ACC112 (cell line): ENCODE measurements around the gene CAMTA1.

Experiments
- H2AFZ ChIP-seq: fragments of 200-600 bp; sonication (generic); one replicate; pipeline ENCODE4 v1.6.0; 2017; ENCODE audit warnings: antibody characterized with exemption, low read length; ENCODE audit not compliant: unreplicated experiment
- H3K27ac ChIP-seq: fragments of 200-600 bp; sonication (generic); 2 replicates; pipeline ENCODE4 v1.5.1; 2014; ENCODE audit warnings: low read depth, mild to moderate bottlenecking, antibody characterized with exemption, low read length, moderate library complexity
- H3K27me3 ChIP-seq: fragments of 200-600 bp; sonication (generic); 2 replicates; pipeline ENCODE4 v1.6.1; 2014; ENCODE audit warnings: mild to moderate bottlenecking, antibody characterized with exemption, low read length, moderate library complexity, mixed read lengths; ENCODE audit not compliant: insufficient read depth
- H3K36me3 ChIP-seq: fragments of 200-600 bp; sonication (generic); 2 replicates; pipeline ENCODE4 v1.6.1; 2016; ENCODE audit warnings: mild to moderate bottlenecking, antibody characterized with exemption, low read length, moderate library complexity, mixed read lengths; ENCODE audit not compliant: insufficient read depth
- H3K4me1 ChIP-seq: fragments of 200-600 bp; sonication (generic); one replicate; pipeline ENCODE4 v1.6.1; 2016; ENCODE audit warnings: low read length, mixed read lengths; ENCODE audit not compliant: insufficient read depth, unreplicated experiment, control insufficient read depth
- H3K4me3 ChIP-seq: fragments of 200-600 bp; sonication (generic); 2 replicates; pipeline ENCODE4 v1.5.1; 2014; ENCODE audit warnings: mild to moderate bottlenecking, low read depth, low read length
- H3K79me2 ChIP-seq: fragments of 200-600 bp; sonication (generic); one replicate; pipeline ENCODE4 v1.6.0; 2016; ENCODE audit warnings: low read length; ENCODE audit not compliant: control insufficient read depth, unreplicated experiment, insufficient read depth

CAMTA1 gene

DNA sequence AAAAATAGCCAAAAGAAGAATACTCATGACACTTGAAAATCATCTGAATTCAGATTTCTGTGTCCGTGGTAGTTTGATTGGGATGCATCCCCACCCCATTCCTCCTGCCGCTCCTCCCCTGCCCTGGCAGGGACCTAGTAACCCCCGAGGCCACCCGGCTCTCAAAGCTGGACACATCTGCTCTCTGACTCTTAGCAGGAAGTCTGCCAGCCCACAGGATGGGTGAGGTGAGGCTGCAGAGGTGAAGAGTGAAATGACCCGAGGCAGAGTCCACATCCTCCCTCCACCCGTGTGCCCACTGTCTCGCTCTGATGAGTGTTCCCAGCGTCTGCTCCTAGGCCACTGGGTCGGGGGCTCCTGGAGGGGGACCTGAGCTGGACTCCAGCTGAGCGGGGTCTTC, 677.4 kb downstream of the CAMTA1 start:
- no peak overlapping the region for H2AFZ ChIP-seq
- no peaks in the 10 kb centered on the region for H3K27me3 ChIP-seq
- no peaks in the 10 kb centered on the region for H3K36me3 ChIP-seq
- H3K79me2 ChIP-seq = no peaks in the 10 kb centered on the region
- no peaks in the 10 kb centered on the region for H3K4me1 ChIP-seq
- H3K27ac ChIP-seq = no peak overlapping the region
- no peak overlapping the region for H3K4me3 ChIP-seq

DNA sequence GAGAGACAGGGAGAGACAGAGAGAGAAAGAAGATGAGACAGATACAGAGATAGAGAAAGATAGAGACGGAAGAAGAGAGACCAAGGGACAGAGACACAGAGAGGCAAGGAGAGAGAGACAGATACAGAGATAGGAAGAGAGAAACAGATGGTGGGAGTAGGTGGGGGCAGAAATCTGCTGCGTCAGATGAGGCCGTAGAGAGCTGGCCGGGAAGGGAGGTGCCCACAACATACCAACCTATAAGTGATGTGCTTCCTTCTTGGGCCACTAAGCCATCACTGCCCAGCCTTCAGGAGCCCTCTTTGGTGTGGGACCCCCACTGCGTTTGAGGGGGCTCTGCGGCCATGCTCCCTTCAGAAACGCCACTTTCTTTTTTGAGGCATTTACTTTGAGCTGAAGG, 678.3 kb downstream of the CAMTA1 start:
- no peaks in the 10 kb centered on the region for H3K4me1 ChIP-seq
- no peaks in the 10 kb centered on the region for H3K36me3 ChIP-seq
- no peaks in the 10 kb centered on the region for H3K79me2 ChIP-seq
- no peak overlapping the region for H3K27ac ChIP-seq
- H2AFZ ChIP-seq = no peak overlapping the region
- no peak overlapping the region for H3K4me3 ChIP-seq
- no peaks in the 10 kb centered on the region for H3K27me3 ChIP-seq

DNA sequence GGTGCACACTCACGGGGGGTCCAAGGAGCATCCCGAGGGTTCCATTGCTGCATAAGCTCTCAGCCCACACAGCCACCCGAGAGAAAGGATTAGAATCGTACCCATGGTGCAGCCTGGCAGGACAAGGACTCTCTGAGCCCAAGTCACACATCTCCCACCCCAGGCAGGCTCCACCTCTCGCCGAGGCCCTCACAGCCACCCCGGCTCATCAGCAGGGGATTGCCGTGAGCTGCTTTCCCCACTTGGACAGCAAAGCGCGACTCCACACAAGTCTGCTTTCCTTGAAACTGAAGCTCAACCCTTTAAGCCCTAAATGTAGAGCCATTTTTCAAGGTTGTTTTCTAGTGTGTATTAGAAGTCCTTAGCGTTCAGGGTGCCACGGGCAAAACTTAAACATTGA, 679.5 kb downstream of the CAMTA1 start:
- Histone ChIP-seq H3K27ac (no peak overlapping the region), H3K4me3 (no peak overlapping the region), H2AFZ (no peak overlapping the region), H3K79me2 (no peaks in the 10 kb centered on the region), H3K4me1 (peaks cover 12% of the 10 kb centered on the region), H3K27me3 (no peaks in the 10 kb centered on the region), H3K36me3 (no peaks in the 10 kb centered on the region)

DNA sequence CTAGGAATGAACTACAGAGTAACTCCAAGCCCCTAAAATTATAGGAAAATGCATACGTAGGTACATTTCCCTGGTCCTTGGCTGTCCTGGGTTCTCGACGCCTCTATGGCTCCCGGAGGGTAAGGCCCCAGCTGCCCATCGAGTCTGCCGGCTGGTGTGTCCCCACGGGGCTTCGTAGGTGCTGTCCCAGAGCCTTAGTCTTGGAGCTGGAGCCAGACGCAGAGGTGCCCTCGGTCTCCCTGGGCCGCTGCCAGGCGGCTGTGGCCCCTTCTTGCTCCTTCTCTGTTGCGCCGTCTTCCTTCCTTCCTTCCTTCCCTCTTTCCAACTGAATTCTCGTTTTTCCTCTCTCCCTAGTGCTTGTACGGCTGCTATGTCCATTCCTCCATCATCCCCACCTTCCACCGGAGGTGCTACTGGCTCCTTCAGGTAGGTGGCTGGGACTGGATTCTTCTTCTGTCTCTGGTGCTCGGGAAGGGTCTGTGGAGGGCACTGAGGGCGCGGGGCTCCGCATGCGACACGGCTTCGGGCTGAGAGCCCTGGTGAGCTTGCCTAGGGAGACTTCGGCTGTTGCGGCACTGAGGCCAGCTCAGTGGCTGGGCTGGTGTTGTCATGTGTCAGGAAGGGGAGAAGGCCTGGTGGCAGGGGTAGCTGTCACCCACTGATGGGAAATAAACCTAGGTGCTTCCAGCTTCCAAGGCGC, 682.4 kb downstream of the CAMTA1 start:
- Histone ChIP-seq H3K79me2 (no peaks in the 10 kb centered on the region), H2AFZ (no peak overlapping the region), H3K27me3 (no peaks in the 10 kb centered on the region), H3K27ac (no peak overlapping the region), H3K4me1 (peaks cover 35% of the 10 kb centered on the region), H3K4me3 (no peak overlapping the region), H3K36me3 (no peaks in the 10 kb centered on the region)

DNA sequence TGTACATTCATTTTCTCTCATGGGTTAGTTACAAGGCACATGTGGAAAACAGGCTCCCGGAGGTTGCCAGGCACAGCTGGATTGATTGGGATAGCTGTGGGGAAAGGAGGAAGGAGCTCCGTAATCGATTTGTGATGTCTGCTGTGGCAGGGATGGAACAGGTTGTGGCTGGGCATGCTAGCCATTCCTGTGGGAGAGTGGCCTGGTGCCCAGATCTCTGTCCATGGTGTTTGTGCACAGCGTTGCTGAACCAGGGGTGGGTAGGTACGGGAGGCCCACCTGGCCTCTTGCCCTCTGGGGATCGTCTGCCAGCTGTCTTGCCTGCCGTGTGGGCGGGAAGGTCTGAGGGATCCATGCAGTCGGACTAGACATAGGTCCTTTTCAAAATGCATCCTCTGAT, 683.0 kb downstream of the CAMTA1 start:
- Histone ChIP-seq H3K4me3 (no peak overlapping the region), H3K27me3 (no peaks in the 10 kb centered on the region), H3K36me3 (no peaks in the 10 kb centered on the region), H3K27ac (no peak overlapping the region), H2AFZ (no peak overlapping the region), H3K4me1 (peaks cover 35% of the 10 kb centered on the region), H3K79me2 (no peaks in the 10 kb centered on the region)

DNA sequence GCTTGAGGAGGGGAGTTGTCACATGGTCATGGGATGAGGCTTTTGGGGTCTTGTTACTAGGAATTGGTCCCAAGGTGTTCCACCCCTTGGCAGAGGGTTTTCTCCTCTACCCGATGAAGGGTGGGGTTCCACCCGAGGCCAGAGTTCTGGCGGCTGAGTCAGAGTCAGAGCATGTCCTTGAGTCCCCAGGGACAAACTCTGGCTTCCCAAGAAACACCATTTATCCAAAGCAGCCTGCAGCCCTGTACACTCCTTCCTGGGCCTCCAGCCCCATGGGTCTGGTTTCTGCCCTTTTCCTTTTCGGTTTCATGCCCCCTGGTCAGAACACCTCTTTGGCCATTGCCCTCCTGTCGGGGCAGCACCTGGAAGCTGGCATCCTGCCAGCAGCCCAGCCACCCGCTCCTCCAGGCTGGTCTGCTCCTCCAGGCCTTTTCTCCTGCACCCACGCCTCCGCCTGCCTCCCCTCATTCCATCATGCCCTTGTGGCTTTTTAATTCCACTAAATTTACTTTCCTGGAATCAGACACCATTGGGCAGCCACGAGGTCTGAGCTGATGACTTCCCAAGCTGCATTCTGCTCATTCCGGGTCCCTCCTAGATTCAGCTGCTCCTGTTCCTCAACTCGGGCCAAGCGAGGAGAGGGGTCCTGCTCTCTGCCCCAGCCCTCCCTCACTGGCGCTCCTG, 684.1 kb downstream of the CAMTA1 start:
- H2AFZ ChIP-seq = no peak overlapping the region
- peak overlapping the region; percentile 83; the same call in 1 of the 2 replicates for H3K27ac ChIP-seq
- no peaks in the 10 kb centered on the region for H3K36me3 ChIP-seq
- H3K4me1 ChIP-seq = peaks cover 35% of the 10 kb centered on the region
- no peaks in the 10 kb centered on the region for H3K27me3 ChIP-seq
- H3K4me3 ChIP-seq = no peak overlapping the region
- H3K79me2 ChIP-seq = no peaks in the 10 kb centered on the region

DNA sequence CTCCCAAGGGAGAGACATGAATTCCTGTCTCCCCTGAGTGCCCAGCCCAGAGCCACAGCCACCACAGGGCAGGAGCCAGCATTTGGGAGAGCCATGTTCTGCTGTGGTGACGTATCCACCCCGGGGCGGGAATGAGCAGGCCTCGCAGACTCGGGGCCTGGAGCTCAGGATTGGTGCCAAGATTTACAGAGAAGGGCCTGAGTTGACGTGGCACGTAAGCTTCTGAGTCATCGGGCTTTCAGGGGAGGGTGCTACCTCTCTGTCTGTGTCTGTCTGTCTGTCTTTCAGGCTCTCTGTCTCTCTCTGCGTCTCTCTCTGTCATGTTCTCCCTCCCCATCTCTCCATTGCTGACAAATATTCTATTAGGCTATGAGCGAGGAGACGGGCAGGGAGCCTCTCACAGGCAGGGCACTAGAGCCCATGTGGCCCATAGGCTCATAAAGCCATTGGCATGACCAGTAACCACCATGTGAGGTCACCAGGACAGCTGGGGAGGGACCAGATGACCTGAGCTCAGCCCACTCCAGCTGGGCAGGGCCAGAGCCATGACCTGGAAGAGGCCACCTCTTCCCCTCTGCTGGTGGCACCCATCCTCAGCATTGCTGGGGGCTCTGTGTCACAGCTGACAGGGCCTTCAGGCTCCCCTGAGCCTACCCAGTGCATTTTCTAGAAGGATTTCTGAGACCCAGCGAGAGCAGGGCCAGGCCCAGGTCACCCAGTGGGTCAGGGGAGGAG, 685.8 kb downstream of the CAMTA1 start:
- no peak overlapping the region for H2AFZ ChIP-seq
- no peaks in the 10 kb centered on the region for H3K27me3 ChIP-seq
- no peak overlapping the region for H3K4me3 ChIP-seq
- no peaks in the 10 kb centered on the region for H3K79me2 ChIP-seq
- H3K27ac ChIP-seq = peak overlapping the region; percentile 83
- H3K36me3 ChIP-seq = no peaks in the 10 kb centered on the region
- peaks cover 35% of the 10 kb centered on the region for H3K4me1 ChIP-seq

DNA sequence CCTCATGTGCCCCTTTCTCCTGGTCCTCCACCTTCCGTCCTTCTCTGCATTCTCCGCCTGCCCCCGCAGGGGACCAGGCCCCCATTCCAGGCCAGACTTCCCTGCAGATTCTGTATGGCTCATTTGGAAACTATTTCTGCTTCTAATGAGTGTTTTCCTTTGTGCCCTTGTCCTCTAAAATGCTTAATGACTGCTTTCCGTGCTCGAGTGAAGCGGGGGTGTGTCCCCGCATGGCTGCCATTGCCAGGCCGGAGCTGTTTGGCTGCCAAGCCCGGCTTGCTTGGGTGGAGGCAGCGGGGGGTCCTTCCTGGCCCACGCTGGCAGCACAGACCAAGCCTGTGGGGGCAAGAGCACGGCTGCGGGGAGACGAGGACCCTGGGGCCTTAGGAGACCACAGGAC, 686.6 kb downstream of the CAMTA1 start:
- Histone ChIP-seq H3K27ac (peak overlapping the region; percentile 83; the same call in 1 of the 2 replicates), H2AFZ (no peak overlapping the region), H3K4me3 (no peak overlapping the region)

DNA sequence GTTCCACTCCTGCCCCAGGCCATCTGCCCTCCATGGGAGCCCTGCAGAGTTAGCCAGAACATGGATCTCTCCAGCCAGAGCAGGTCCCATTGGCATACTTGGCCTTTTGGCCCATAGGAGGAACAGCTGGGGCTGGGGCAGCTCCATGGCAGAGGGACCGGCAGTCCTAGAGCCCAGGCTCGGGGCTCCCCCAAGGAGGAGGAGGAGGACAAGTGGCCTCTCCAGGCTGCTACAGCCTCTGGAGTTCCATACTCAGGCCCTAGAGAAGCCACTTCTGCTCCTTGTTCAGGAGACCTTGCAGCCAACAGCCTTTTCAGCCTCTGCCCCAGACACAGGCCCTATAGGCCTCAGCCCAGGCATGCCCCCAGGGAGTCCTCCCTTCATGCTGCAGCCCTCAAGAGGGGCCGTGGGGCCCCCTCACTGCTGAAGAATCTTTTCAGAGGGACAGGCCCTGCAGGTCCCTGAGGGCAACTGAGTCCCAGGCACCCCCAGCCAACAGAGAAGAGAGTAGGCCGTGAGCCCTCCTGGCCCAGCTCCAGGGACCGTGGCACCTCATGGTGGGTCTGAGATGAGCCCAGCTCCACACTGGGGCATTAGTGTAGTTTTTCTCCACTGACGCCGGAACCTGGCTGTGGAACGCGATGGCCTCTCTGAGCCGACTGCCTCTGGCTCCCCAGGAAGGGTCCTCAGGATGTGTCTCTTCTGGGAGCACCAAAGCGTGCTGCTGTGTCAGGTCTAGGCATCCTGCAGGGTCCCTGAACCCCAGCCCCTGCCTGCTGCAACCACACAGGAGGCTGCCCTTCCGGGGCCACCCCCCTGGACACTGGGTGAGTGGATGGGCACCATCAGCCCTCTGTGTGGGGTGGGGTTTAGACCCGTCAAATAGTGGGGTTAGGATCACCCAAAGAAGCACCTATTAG, 688.2 kb downstream of the CAMTA1 start:
- Histone ChIP-seq H3K36me3 (no peaks in the 10 kb centered on the region), H3K27ac (no peak overlapping the region), H3K4me3 (no peak overlapping the region), H3K27me3 (no peaks in the 10 kb centered on the region), H2AFZ (no peak overlapping the region), H3K79me2 (no peaks in the 10 kb centered on the region), H3K4me1 (peaks cover 38% of the 10 kb centered on the region)

More for the DNA sequence above, 686.6 kb downstream of the CAMTA1 start:
- H3K36me3 ChIP-seq = no peaks in the 10 kb centered on the region
- peaks cover 35% of the 10 kb centered on the region for H3K4me1 ChIP-seq
- H3K27me3 ChIP-seq = no peaks in the 10 kb centered on the region
- no peaks in the 10 kb centered on the region for H3K79me2 ChIP-seq

DNA sequence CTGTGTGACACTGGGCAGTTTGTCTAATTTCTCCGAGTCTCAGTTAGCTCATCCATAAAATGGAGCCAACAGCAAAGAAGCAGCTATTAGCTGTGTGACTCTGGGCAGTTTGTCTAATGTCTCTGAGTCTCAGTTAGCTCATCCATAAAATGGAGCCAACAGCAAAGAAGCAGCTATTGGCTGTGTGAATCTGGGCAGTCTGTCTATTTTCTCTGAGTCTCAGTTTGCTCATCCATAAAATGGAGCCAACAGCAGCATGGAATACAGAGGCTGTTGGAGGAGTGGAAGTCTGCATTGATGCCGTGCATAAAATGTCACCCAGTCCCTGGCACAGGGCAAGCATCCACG, 688.9 kb downstream of the CAMTA1 start:
- no peak overlapping the region for H2AFZ ChIP-seq
- H3K79me2 ChIP-seq = no peaks in the 10 kb centered on the region
- H3K4me3 ChIP-seq = no peak overlapping the region
- H3K36me3 ChIP-seq = no peaks in the 10 kb centered on the region
- no peak overlapping the region for H3K27ac ChIP-seq
- H3K4me1 ChIP-seq = peaks cover 39% of the 10 kb centered on the region
- no peaks in the 10 kb centered on the region for H3K27me3 ChIP-seq
